GM12891 (cell line): Measurements from ENCODE around the gene ADAP1.

Source experiments
- POLR2A ChIP-seq: IDR thresholded peaks from 2 replicates; pipeline ENCODE4 v1.6.1; 2011; ENCODE audit warnings: low read depth, low read length, control low read depth
- TAF1 ChIP-seq: IDR thresholded peaks from 2 replicates; pipeline ENCODE4 v1.6.1; 2011; ENCODE audit warnings: low read depth, low read length, control low read depth

- TF ChIP-seq POLR2A (no peak), TAF1 (no peak)
Observed at GRCh38 chr7:919114-919442, 35.4 kb downstream of the ADAP1 start.
